Peyer's patch (tissue), 4 donors: ENCODE data around the gene F13B. TPM values are rescaled to one million over a fixed set of nuclear protein-coding genes. Genes with fewer than 3 reads are reported as not detected.

Experiments
- DNase-seq, 3 donors: peaks; one replicate each; pipeline ENCODE4 v3.0.0-alpha.2; 2017 to 2019
- H3K27ac ChIP-seq, 4 donors: fragments of 200-600 bp; sonication (generic); one replicate each; pipeline ENCODE4 v1.5.1; 2016 to 2019
- H3K27me3 ChIP-seq, 2 donors: fragments of 200-600 bp; sonication (generic); one replicate each; pipeline ENCODE4 v1.5.1; 2019
- H3K36me3 ChIP-seq, 3 donors: fragments of 200-600 bp; sonication (generic); one replicate each; pipeline ENCODE4 v1.5.1; 2016 to 2019
- H3K4me1 ChIP-seq, 4 donors: fragments of 200-600 bp; sonication (generic); one replicate each; pipeline ENCODE4 v1.5.1; 2016 to 2019
- H3K4me3 ChIP-seq, 4 donors: fragments of 200-600 bp; sonication (generic); 1 replicate in 3 of 4; 2 replicates in 1 of 4; pipeline ENCODE4 v1.5.1; 2016 to 2019; ENCODE audit warnings: mild to moderate bottlenecking in 1 of 4
- H3K9me3 ChIP-seq, 4 donors: fragments of 200-600 bp; sonication (generic); one replicate each; pipeline ENCODE4 v1.5.1; 2016 to 2019; ENCODE audit warnings: mild to moderate bottlenecking in 1 of 4
- POLR2A ChIP-seq, 2 donors: fragments of 450-650 bp; IDR thresholded peaks; one replicate each; pipeline ENCODE4 v1.5.1; 2017; ENCODE audit warnings: antibody characterized with exemption in 2 of 2, mild to moderate bottlenecking in 2 of 2, moderate library complexity in 2 of 2
- total RNA-seq, 4 donors: library from RNA; depleted of rRNA; stranded (reverse); fragments of >200 nt; gene quantifications; one replicate each; pipeline ENCODE4 v1.1.0, GENCODE V29; 2016
- TF ChIP-seq, protein P1 (sequence below), 6 experiments: fragments of 450-650 bp in 4 of 6; fragments of 200-600 bp in 2 of 6; sonication (generic) in 1 of 6; IDR thresholded peaks; one replicate each; pipeline ENCODE4 v1.5.1; 2017 to 2019; ENCODE audit warnings: antibody characterized with exemption in 6 of 6, mild to moderate bottlenecking in 3 of 6, moderate library complexity in 1 of 6

F13B gene
- total RNA-seq, 4 donors from 2014 or later, result not detected

DNA sequence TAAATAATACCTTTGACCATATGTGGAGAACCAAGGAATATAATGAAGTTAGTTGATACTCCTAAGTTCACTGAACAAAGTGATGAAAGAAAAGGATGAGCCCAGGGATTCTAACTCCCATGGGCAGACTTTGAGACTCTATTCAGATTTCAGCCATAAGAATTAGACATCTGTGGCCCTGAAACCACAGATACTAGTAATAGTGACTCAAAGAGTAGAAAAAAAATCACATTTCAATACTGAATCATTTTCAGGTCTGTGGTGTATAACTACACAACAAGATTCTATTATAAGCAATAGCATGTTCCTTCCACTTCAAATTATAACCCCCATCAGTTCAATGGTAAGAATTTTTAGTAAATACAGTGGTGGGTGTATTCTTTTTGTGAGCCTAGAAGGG lies 16.4 kb upstream of the F13B start:
- Histone ChIP-seq H3K36me3 (no peaks in the 10 kb centered on the region), H3K27me3 (no peaks in the 10 kb centered on the region), H3K9me3 (peaks cover 0 to 4% (median 2%) of the 10 kb centered on the region in 4 donors), H3K27ac (no peak overlapping the region), H3K4me1 (no peaks in the 10 kb centered on the region), H3K4me3 (no peak overlapping the region)
- TF ChIP-seq, protein P1, sequence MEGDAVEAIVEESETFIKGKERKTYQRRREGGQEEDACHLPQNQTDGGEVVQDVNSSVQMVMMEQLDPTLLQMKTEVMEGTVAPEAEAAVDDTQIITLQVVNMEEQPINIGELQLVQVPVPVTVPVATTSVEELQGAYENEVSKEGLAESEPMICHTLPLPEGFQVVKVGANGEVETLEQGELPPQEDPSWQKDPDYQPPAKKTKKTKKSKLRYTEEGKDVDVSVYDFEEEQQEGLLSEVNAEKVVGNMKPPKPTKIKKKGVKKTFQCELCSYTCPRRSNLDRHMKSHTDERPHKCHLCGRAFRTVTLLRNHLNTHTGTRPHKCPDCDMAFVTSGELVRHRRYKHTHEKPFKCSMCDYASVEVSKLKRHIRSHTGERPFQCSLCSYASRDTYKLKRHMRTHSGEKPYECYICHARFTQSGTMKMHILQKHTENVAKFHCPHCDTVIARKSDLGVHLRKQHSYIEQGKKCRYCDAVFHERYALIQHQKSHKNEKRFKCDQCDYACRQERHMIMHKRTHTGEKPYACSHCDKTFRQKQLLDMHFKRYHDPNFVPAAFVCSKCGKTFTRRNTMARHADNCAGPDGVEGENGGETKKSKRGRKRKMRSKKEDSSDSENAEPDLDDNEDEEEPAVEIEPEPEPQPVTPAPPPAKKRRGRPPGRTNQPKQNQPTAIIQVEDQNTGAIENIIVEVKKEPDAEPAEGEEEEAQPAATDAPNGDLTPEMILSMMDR (IDR thresholded peaks at IDR 0.05), result no peak
- TF ChIP-seq POLR2A (IDR thresholded peaks at IDR 0.05), result no peak
- no peak for DNase-seq

GRCh38 chr1:197081117-197081753 lies 14.2 kb upstream of the F13B start:
- TF ChIP-seq, protein P1 (IDR thresholded peaks at IDR 0.05), result no peak
- no peak for TF ChIP-seq POLR2A (IDR thresholded peaks at IDR 0.05)
- H3K4me3 ChIP-seq, result no peak overlapping the region
- no peak for DNase-seq
- H3K9me3 ChIP-seq, result peaks cover 0 to 4% (median 2%) of the 10 kb centered on the region in 4 donors
- no peak overlapping the region for H3K27ac ChIP-seq
- H3K4me1 ChIP-seq, result no peaks in the 10 kb centered on the region
- no peaks in the 10 kb centered on the region for H3K27me3 ChIP-seq
- H3K36me3 ChIP-seq, result no peaks in the 10 kb centered on the region

DNA sequence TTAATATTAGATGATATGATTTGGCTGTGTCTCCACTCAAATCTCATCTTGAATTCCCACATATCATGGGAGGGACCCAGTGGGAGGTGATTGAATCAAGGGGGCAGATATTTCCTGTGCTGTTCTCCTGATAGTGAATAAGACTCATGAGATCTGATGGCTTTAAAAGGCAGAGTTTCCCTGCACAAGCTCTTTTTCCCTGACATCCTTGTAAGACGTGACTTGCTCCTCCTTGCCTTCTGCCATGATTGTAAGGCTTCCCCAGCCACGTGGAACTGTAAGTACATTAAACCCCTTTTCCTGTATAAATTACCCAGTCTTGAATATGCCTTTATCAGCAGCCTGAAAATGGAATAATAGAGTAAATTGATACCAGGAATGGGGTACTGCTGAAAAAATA lies 13.3 kb upstream of the F13B start:
- Histone ChIP-seq H3K9me3 (peaks cover 0 to 4% (median 2%) of the 10 kb centered on the region in 4 donors), H3K27me3 (no peaks in the 10 kb centered on the region), H3K4me1 (no peaks in the 10 kb centered on the region), H3K36me3 (no peaks in the 10 kb centered on the region), H3K27ac (no peak overlapping the region), H3K4me3 (no peak overlapping the region)
- TF ChIP-seq, protein P1 (IDR thresholded peaks at IDR 0.05), result no peak
- no peak for DNase-seq

- TF ChIP-seq POLR2A (IDR thresholded peaks at IDR 0.05), result no peak
- TF ChIP-seq, protein P1 (IDR thresholded peaks at IDR 0.05), result no peak
- no peaks in the 10 kb centered on the region for H3K27me3 ChIP-seq
- H3K36me3 ChIP-seq, result no peaks in the 10 kb centered on the region
- no peaks in the 10 kb centered on the region for H3K4me1 ChIP-seq
- peaks cover 0 to 4% (median 1%) of the 10 kb centered on the region in 4 donors for H3K9me3 ChIP-seq
- DNase-seq, result no peak
- H3K27ac ChIP-seq, result no peak overlapping the region
- H3K4me3 ChIP-seq, result no peak overlapping the region
Measured at GRCh38 chr1:197076585-197076984, 9.5 kb upstream of the F13B start.

GRCh38 chr1:197073978-197074377 lies 6.9 kb upstream of the F13B start:
- H3K4me1 ChIP-seq, result no peaks in the 10 kb centered on the region
- DNase-seq, result no peak
- no peak for TF ChIP-seq POLR2A (IDR thresholded peaks at IDR 0.05)
- TF ChIP-seq, protein P1 (IDR thresholded peaks at IDR 0.05), result no peak
- H3K27ac ChIP-seq, result no peak overlapping the region
- no peaks in the 10 kb centered on the region for H3K9me3 ChIP-seq
- no peaks in the 10 kb centered on the region for H3K36me3 ChIP-seq
- H3K4me3 ChIP-seq, result no peak overlapping the region
- no peaks in the 10 kb centered on the region for H3K27me3 ChIP-seq

- H3K4me1 ChIP-seq, result no peaks in the 10 kb centered on the region
- no peak for TF ChIP-seq POLR2A (IDR thresholded peaks at IDR 0.05)
- TF ChIP-seq, protein P1 (IDR thresholded peaks at IDR 0.05), result no peak
- no peak overlapping the region for H3K27ac ChIP-seq
- H3K36me3 ChIP-seq, result no peaks in the 10 kb centered on the region
- no peak for DNase-seq
- no peak overlapping the region for H3K4me3 ChIP-seq
- H3K9me3 ChIP-seq, result no peaks in the 10 kb centered on the region
- no peaks in the 10 kb centered on the region for H3K27me3 ChIP-seq
Measured at GRCh38 chr1:197067457-197067818, 378 bp upstream of the F13B start.
